Measurements from ENCODE around the gene MGLL.

- TF ChIP-seq CTCF (IDR thresholded peaks at IDR 0.05) (no peak), REST (IDR thresholded peaks at IDR 0.05; ENCODE audit: insufficient read depth in 1 of 2, low read depth in 2 of 2, low read length in 1 of 2) (no peak), SIN3A (IDR thresholded peaks at IDR 0.05; ENCODE audit: borderline replicate concordance, insufficient read depth, low read depth, low read length) (no peak), POLR2AphosphoS5 (IDR thresholded peaks at IDR 0.05; ENCODE audit: low read depth, low read length) (no peak), TCF7L2 (IDR thresholded peaks at IDR 0.05; ENCODE audit: low read depth, low read length) (no peak)
Measured at GRCh38 chr3:127693336-127693843, 128.9 kb downstream of the MGLL start.
